HepG2 (cell line): ENCODE results near the gene CCNQ. TPM values are rescaled to one million over a fixed set of nuclear protein-coding genes. Genes with fewer than 3 reads are reported as not detected.

ENCODE experiments used
- NCOR1 ChIP-seq: fragments of 200-600 bp; sonication (generic); IDR thresholded peaks from 2 replicates; pipeline ENCODE4 v1.7.0; 2017; ENCODE audit warnings: antibody characterized with exemption, low read length, borderline replicate concordance
- ZNF7 ChIP-seq: IDR thresholded peaks from 2 replicates; pipeline ENCODE4 v1.6.1; 2016; ENCODE audit warnings: missing biosample characterization, missing genetic modification reagents
- polyA plus RNA-seq, 8 experiments: library from polyadenylated mRNA; depleted of rRNA in 3 of 8; stranded (reverse) in 7 of 8; unstranded in 1 of 8; fragments of >200 nt; fragmentation: Illumina TruSeq in 4 of 8; extraction: Trizol in 4 of 8; gene quantifications; 2 replicates each; pipeline versions ENCODE4 v1.2.1 to v1.2.3, GENCODE V29; 2011 to 2016; ENCODE audit warnings: low read depth in 4 of 8, missing spikeins in 1 of 8, mixed read lengths in 1 of 8; ENCODE audit not compliant: insufficient read depth in 1 of 8
- total RNA-seq, 5 experiments: library from RNA; depleted of rRNA; stranded (reverse); fragments of >200 nt; fragmentation: Illumina TruSeq; extraction: Trizol; gene quantifications; 2 replicates each; pipeline ENCODE4 v1.2.3, GENCODE V29; 2016; ENCODE audit warnings: low read depth in 1 of 5
- TF ChIP-seq, protein P1 (sequence below): sonication (generic); formaldehyde crosslinking; IDR thresholded peaks from 2 replicates; pipeline ENCODE4 v1.4.0; 2020; ENCODE audit warnings: missing genetic modification reagents
- TF ChIP-seq, protein P2 (sequence below): sonication (generic); formaldehyde crosslinking; IDR thresholded peaks from 2 replicates; pipeline ENCODE4 v1.8.1; 2023; ENCODE audit warnings: mild to moderate bottlenecking, missing genetic modification reagents
- TF ChIP-seq, protein P3 (sequence below): sonication (generic); formaldehyde crosslinking; IDR thresholded peaks from 2 replicates; pipeline ENCODE4 v1.4.0; 2020; ENCODE audit warnings: missing genetic modification reagents
- TF ChIP-seq, protein P4 (sequence below): sonication (generic); formaldehyde crosslinking; conservative IDR thresholded peaks from 2 replicates; pipeline ENCODE4 v1.8.0; 2022; ENCODE audit warnings: missing genetic modification reagents
- TF ChIP-seq, protein P5 (sequence below): sonication (generic); formaldehyde crosslinking; IDR thresholded peaks from 2 replicates; pipeline ENCODE4 v1.5.1; 2020; ENCODE audit warnings: mild to moderate bottlenecking, missing genetic modification reagents, borderline replicate concordance
- TF ChIP-seq, protein P6 (sequence below): sonication (generic); formaldehyde crosslinking; IDR thresholded peaks from 2 replicates; pipeline ENCODE4 v1.5.1; 2020; ENCODE audit warnings: missing genetic modification reagents, mild to moderate bottlenecking, borderline replicate concordance
- TF ChIP-seq, protein P7 (sequence below): conservative IDR thresholded peaks from 2 replicates; pipeline ENCODE4 v1.6.1; 2018; ENCODE audit warnings: missing genetic modification reagents

The CCNQ gene
- total and polyA plus RNA-seq, 2 of the 13 experiments (the other 11 are each of a cell fraction or from before 2014, with no cell fraction given) = 15.0 to 25.5 TPM

DNA sequence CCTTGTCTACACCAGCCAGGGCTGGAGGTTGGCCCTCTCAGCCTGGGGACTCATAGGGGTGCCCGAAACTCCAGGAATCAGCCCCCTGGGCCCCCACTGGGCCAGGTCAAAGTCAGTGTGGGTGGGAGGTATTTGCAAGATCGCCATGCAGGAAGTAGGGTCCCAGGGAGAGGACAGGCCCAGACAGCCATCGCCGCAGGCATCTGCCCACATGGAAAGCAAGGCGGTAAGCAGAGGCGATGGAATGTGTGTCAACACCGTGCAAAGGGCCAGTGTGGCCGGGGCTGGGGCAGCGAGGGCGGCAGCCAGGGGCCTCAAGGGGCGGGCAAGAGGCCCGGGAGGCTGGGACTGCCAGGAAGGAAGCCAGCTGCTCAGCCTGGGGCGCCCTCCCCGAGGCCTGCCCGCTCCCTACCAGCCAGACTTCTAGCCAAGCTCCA lies 28.8 kb upstream of the CCNQ start (continued):
- TF ChIP-seq, protein P1, sequence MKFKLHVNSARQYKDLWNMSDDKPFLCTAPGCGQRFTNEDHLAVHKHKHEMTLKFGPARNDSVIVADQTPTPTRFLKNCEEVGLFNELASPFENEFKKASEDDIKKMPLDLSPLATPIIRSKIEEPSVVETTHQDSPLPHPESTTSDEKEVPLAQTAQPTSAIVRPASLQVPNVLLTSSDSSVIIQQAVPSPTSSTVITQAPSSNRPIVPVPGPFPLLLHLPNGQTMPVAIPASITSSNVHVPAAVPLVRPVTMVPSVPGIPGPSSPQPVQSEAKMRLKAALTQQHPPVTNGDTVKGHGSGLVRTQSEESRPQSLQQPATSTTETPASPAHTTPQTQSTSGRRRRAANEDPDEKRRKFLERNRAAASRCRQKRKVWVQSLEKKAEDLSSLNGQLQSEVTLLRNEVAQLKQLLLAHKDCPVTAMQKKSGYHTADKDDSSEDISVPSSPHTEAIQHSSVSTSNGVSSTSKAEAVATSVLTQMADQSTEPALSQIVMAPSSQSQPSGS = no peak; the same call in 1 of the 2 replicates
- TF ChIP-seq, protein P2, sequence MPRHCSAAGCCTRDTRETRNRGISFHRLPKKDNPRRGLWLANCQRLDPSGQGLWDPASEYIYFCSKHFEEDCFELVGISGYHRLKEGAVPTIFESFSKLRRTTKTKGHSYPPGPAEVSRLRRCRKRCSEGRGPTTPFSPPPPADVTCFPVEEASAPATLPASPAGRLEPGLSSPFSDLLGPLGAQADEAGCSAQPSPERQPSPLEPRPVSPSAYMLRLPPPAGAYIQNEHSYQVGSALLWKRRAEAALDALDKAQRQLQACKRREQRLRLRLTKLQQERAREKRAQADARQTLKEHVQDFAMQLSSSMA (CRISPR knock-in tag) = no peak
- TF ChIP-seq, protein P3, sequence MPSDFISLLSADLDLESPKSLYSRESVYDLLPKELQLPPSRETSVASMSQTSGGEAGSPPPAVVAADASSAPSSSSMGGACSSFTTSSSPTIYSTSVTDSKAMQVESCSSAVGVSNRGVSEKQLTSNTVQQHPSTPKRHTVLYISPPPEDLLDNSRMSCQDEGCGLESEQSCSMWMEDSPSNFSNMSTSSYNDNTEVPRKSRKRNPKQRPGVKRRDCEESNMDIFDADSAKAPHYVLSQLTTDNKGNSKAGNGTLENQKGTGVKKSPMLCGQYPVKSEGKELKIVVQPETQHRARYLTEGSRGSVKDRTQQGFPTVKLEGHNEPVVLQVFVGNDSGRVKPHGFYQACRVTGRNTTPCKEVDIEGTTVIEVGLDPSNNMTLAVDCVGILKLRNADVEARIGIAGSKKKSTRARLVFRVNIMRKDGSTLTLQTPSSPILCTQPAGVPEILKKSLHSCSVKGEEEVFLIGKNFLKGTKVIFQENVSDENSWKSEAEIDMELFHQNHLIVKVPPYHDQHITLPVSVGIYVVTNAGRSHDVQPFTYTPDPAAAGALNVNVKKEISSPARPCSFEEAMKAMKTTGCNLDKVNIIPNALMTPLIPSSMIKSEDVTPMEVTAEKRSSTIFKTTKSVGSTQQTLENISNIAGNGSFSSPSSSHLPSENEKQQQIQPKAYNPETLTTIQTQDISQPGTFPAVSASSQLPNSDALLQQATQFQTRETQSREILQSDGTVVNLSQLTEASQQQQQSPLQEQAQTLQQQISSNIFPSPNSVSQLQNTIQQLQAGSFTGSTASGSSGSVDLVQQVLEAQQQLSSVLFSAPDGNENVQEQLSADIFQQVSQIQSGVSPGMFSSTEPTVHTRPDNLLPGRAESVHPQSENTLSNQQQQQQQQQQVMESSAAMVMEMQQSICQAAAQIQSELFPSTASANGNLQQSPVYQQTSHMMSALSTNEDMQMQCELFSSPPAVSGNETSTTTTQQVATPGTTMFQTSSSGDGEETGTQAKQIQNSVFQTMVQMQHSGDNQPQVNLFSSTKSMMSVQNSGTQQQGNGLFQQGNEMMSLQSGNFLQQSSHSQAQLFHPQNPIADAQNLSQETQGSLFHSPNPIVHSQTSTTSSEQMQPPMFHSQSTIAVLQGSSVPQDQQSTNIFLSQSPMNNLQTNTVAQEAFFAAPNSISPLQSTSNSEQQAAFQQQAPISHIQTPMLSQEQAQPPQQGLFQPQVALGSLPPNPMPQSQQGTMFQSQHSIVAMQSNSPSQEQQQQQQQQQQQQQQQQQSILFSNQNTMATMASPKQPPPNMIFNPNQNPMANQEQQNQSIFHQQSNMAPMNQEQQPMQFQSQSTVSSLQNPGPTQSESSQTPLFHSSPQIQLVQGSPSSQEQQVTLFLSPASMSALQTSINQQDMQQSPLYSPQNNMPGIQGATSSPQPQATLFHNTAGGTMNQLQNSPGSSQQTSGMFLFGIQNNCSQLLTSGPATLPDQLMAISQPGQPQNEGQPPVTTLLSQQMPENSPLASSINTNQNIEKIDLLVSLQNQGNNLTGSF (CRISPR knock-in tag) = no peak
- TF ChIP-seq, protein P4, sequence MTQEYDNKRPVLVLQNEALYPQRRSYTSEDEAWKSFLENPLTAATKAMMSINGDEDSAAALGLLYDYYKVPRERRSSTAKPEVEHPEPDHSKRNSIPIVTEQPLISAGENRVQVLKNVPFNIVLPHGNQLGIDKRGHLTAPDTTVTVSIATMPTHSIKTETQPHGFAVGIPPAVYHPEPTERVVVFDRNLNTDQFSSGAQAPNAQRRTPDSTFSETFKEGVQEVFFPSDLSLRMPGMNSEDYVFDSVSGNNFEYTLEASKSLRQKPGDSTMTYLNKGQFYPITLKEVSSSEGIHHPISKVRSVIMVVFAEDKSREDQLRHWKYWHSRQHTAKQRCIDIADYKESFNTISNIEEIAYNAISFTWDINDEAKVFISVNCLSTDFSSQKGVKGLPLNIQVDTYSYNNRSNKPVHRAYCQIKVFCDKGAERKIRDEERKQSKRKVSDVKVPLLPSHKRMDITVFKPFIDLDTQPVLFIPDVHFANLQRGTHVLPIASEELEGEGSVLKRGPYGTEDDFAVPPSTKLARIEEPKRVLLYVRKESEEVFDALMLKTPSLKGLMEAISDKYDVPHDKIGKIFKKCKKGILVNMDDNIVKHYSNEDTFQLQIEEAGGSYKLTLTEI (CRISPR knock-in tag) = no peak
- TF ChIP-seq ZNF7 (CRISPR knock-in tag) (no peak), NCOR1 (no peak)
- TF ChIP-seq, protein P5, sequence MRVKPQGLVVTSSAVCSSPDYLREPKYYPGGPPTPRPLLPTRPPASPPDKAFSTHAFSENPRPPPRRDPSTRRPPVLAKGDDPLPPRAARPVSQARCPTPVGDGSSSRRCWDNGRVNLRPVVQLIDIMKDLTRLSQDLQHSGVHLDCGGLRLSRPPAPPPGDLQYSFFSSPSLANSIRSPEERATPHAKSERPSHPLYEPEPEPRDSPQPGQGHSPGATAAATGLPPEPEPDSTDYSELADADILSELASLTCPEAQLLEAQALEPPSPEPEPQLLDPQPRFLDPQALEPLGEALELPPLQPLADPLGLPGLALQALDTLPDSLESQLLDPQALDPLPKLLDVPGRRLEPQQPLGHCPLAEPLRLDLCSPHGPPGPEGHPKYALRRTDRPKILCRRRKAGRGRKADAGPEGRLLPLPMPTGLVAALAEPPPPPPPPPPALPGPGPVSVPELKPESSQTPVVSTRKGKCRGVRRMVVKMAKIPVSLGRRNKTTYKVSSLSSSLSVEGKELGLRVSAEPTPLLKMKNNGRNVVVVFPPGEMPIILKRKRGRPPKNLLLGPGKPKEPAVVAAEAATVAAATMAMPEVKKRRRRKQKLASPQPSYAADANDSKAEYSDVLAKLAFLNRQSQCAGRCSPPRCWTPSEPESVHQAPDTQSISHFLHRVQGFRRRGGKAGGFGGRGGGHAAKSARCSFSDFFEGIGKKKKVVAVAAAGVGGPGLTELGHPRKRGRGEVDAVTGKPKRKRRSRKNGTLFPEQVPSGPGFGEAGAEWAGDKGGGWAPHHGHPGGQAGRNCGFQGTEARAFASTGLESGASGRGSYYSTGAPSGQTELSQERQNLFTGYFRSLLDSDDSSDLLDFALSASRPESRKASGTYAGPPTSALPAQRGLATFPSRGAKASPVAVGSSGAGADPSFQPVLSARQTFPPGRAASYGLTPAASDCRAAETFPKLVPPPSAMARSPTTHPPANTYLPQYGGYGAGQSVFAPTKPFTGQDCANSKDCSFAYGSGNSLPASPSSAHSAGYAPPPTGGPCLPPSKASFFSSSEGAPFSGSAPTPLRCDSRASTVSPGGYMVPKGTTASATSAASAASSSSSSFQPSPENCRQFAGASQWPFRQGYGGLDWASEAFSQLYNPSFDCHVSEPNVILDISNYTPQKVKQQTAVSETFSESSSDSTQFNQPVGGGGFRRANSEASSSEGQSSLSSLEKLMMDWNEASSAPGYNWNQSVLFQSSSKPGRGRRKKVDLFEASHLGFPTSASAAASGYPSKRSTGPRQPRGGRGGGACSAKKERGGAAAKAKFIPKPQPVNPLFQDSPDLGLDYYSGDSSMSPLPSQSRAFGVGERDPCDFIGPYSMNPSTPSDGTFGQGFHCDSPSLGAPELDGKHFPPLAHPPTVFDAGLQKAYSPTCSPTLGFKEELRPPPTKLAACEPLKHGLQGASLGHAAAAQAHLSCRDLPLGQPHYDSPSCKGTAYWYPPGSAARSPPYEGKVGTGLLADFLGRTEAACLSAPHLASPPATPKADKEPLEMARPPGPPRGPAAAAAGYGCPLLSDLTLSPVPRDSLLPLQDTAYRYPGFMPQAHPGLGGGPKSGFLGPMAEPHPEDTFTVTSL (CRISPR knock-in tag) = no peak; the same call in 1 of the 2 replicates
- TF ChIP-seq, protein P6, sequence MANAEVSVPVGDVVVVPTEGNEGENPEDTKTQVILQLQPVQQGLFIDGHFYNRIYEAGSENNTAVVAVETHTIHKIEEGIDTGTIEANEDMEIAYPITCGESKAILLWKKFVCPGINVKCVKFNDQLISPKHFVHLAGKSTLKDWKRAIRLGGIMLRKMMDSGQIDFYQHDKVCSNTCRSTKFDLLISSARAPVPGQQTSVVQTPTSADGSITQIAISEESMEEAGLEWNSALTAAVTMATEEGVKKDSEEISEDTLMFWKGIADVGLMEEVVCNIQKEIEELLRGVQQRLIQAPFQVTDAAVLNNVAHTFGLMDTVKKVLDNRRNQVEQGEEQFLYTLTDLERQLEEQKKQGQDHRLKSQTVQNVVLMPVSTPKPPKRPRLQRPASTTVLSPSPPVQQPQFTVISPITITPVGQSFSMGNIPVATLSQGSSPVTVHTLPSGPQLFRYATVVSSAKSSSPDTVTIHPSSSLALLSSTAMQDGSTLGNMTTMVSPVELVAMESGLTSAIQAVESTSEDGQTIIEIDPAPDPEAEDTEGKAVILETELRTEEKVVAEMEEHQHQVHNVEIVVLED (CRISPR knock-in tag) = 0 out of 2 replicates have a peak, but pooled peaks have one; percentile 40
- TF ChIP-seq, protein P7, sequence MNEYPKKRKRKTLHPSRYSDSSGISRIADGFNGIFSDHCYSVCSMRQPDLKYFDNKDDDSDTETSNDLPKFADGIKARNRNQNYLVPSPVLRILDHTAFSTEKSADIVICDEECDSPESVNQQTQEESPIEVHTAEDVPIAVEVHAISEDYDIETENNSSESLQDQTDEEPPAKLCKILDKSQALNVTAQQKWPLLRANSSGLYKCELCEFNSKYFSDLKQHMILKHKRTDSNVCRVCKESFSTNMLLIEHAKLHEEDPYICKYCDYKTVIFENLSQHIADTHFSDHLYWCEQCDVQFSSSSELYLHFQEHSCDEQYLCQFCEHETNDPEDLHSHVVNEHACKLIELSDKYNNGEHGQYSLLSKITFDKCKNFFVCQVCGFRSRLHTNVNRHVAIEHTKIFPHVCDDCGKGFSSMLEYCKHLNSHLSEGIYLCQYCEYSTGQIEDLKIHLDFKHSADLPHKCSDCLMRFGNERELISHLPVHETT (CRISPR knock-in tag) = peak; percentile 63; the same call in 1 of the 2 replicates
